Breast epithelium (tissue), 4 donors: Measurements from ENCODE around the gene RANBP1. TPM values are rescaled to one million over a fixed set of nuclear protein-coding genes. Genes with fewer than 3 reads are reported as not detected.
A peak's percentile ranks its signal among the peaks of the same experiment; 100 is the strongest.

ENCODE experiments used
- DNase-seq, 2 donors: peaks; one replicate each; pipeline ENCODE4 v3.0.0-alpha.2; 2019; ENCODE audit warnings: low spot score in 2 of 2
- H3K27ac ChIP-seq, 2 donors: fragments of 200-600 bp; sonication (generic) in 1 of 2; one replicate each; pipeline ENCODE4 v1.5.1; 2016 to 2019; ENCODE audit warnings: mild to moderate bottlenecking in 1 of 2
- H3K27me3 ChIP-seq, 2 donors: fragments of 200-600 bp; sonication (generic) in 1 of 2; one replicate each; pipeline versions ENCODE4 v1.5.1 to v1.6.0; 2017 to 2019; ENCODE audit warnings: control low read depth in 1 of 2, mild to moderate bottlenecking in 1 of 2
- H3K36me3 ChIP-seq: fragments of 200-600 bp; one replicate; pipeline ENCODE4 v1.5.1; 2019
- H3K4me1 ChIP-seq, 2 donors: fragments of 200-600 bp; sonication (generic); one replicate each; pipeline ENCODE4 v1.5.1; 2016 to 2019; ENCODE audit warnings: control low read depth in 1 of 2
- H3K4me3 ChIP-seq, 3 donors: fragments of 200-600 bp; sonication (generic); 1 replicate in 2 of 3; 2 replicates in 1 of 3; pipeline ENCODE4 v1.5.1; 2016 to 2019; ENCODE audit warnings: mild to moderate bottlenecking in 3 of 3, moderate library complexity in 2 of 3
- H3K9me3 ChIP-seq, 2 donors: fragments of 200-600 bp; sonication (generic) in 1 of 2; one replicate each; pipeline ENCODE4 v1.5.1; 2016 to 2019; ENCODE audit warnings: control low read depth in 1 of 2
- CTCF ChIP-seq, 3 donors: fragments of 450-650 bp; IDR thresholded peaks; one replicate each; pipeline ENCODE4 v1.5.1; 2016 to 2017; ENCODE audit warnings: antibody characterized with exemption in 3 of 3, mild to moderate bottlenecking in 3 of 3, moderate library complexity in 3 of 3
- POLR2A ChIP-seq: fragments of 450-650 bp; IDR thresholded peaks from one replicate; pipeline ENCODE4 v1.6.1; 2016; ENCODE audit warnings: antibody characterized with exemption, mild to moderate bottlenecking, moderate library complexity
- POLR2AphosphoS5 ChIP-seq, 3 donors: sonication (generic); formaldehyde crosslinking; IDR thresholded peaks; one replicate each; pipeline ENCODE4 v1.6.1; 2017; ENCODE audit warnings: antibody characterized with exemption in 3 of 3
- intact Hi-C: fragments of 100-400 bp; cut with DNase I; formaldehyde crosslinking; loops from one replicate; pipeline ENCODE4 v1.15.1; 2023; ENCODE audit warnings: low total_unique reads
- total RNA-seq, 3 donors: library from RNA; depleted of rRNA; stranded (reverse); fragments of >200 nt; gene quantifications; one replicate each; pipeline ENCODE4 v1.1.0, GENCODE V29; 2016

RANBP1 gene
- total RNA-seq, 3 donors from 2014 or later, result 131 to 202 (median 146) TPM

GRCh38 chr22:20137113-20137512, 21.2 kb downstream of the RANBP1 start:
- no peaks in the 10 kb centered on the region for H3K27me3 ChIP-seq
- no peak overlapping the region for H3K4me3 ChIP-seq
- H3K4me1 ChIP-seq, result peaks cover 19 to 28% of the 10 kb centered on the region in 2 donors
- H3K27ac ChIP-seq, result no peak overlapping the region
- DNase-seq, result no peak
- H3K36me3 ChIP-seq, result no peaks in the 10 kb centered on the region
- intact Hi-C loops, result no loop called here
- H3K9me3 ChIP-seq, result no peaks in the 10 kb centered on the region
- TF ChIP-seq POLR2AphosphoS5 (IDR thresholded peaks at IDR 0.05) (no peak), CTCF (IDR thresholded peaks at IDR 0.05) (no peak), POLR2A (no peak)

GRCh38 chr22:20137671-20138416, 21.9 kb downstream of the RANBP1 start:
- Histone ChIP-seq H3K4me1 (peaks cover 16 to 22% of the 10 kb centered on the region in 2 donors), H3K27me3 (no peaks in the 10 kb centered on the region), H3K4me3 (peak overlapping the region in 1 of 3 donors; percentile 39), H3K27ac (peak overlapping the region in 1 of 2 donors; percentile 43), H3K9me3 (no peaks in the 10 kb centered on the region), H3K36me3 (no peaks in the 10 kb centered on the region)
- no peak for TF ChIP-seq CTCF (IDR thresholded peaks at IDR 0.05)
- no peak for TF ChIP-seq POLR2AphosphoS5 (IDR thresholded peaks at IDR 0.05)
- TF ChIP-seq POLR2A, result no peak
- DNase-seq, result no peak
- intact Hi-C loops, result no loop called here

- no peak for DNase-seq
- H3K36me3 ChIP-seq, result no peaks in the 10 kb centered on the region
- peaks cover 12 to 18% of the 10 kb centered on the region in 2 donors for H3K4me1 ChIP-seq
- H3K27ac ChIP-seq, result no peak overlapping the region
- no peaks in the 10 kb centered on the region for H3K9me3 ChIP-seq
- H3K4me3 ChIP-seq, result no peak overlapping the region
- intact Hi-C loops, result no loop called here
- no peaks in the 10 kb centered on the region for H3K27me3 ChIP-seq
- TF ChIP-seq POLR2AphosphoS5 (IDR thresholded peaks at IDR 0.05) (no peak), POLR2A (no peak), CTCF (IDR thresholded peaks at IDR 0.05) (no peak)
Observed at GRCh38 chr22:20138417-20138738, 22.5 kb downstream of the RANBP1 start.

- Histone ChIP-seq H3K4me1 (peaks cover 12 to 18% of the 10 kb centered on the region in 2 donors), H3K9me3 (no peaks in the 10 kb centered on the region), H3K27ac (no peak overlapping the region), H3K27me3 (no peaks in the 10 kb centered on the region), H3K36me3 (no peaks in the 10 kb centered on the region), H3K4me3 (no peak overlapping the region)
- TF ChIP-seq POLR2AphosphoS5 (IDR thresholded peaks at IDR 0.05), result no peak
- no peak for TF ChIP-seq CTCF (IDR thresholded peaks at IDR 0.05)
- no peak for TF ChIP-seq POLR2A
- intact Hi-C loops, result no loop called here
- no peak for DNase-seq
Observed at GRCh38 chr22:20138868-20139267, 23.0 kb downstream of the RANBP1 start.

- Histone ChIP-seq H3K27me3 (no peaks in the 10 kb centered on the region), H3K4me1 (peaks cover 12 to 18% of the 10 kb centered on the region in 2 donors), H3K9me3 (no peaks in the 10 kb centered on the region), H3K4me3 (no peak overlapping the region), H3K36me3 (no peaks in the 10 kb centered on the region), H3K27ac (no peak overlapping the region)
- no peak for TF ChIP-seq CTCF (IDR thresholded peaks at IDR 0.05)
- TF ChIP-seq POLR2A, result no peak
- no peak for TF ChIP-seq POLR2AphosphoS5 (IDR thresholded peaks at IDR 0.05)
- no peak for DNase-seq
- intact Hi-C loops, result no loop called here
Observed at GRCh38 chr22:20139391-20140106, 23.6 kb downstream of the RANBP1 start.
